HEK293 (cell line): Measurements from ENCODE around the gene RSRP1.

Source experiments
- CTCF ChIA-PET: fragments of 350-600 bp; formaldehyde crosslinking; extraction: SDS; loops from one replicate; lab custom pipeline; 2021; ENCODE audit warnings: antibody characterized with exemption; lab: Yijun Ruan, JAX
- POLR2A ChIA-PET: fragments of 300-600 bp; formaldehyde crosslinking; extraction: SDS; loops from one replicate; lab custom pipeline; 2020; ENCODE audit warnings: antibody characterized with exemption, inconsistent platforms; lab: Yijun Ruan, JAX
- H3K27ac ChIP-seq: fragments of 200-500 bp; sonication (Bioruptor generic); 2 replicates; pipeline ENCODE4 v1.5.1; 2014; ENCODE audit warnings: low read depth, low read length, control low read depth, inconsistent platforms; ENCODE audit errors: extremely low read depth
- H3K36me3 ChIP-seq, 2 experiments: fragments of 200-500 bp in 1 of 2; sonication (Bioruptor generic) in 1 of 2; 1 replicate in 1 of 2; 2 replicates in 1 of 2; pipeline ENCODE4 v1.5.1; 2014 to 2017; ENCODE audit warnings: inconsistent platforms in 2 of 2, low read length in 2 of 2; ENCODE audit not compliant: control insufficient read depth in 2 of 2, insufficient read depth in 1 of 2
- H3K4me1 ChIP-seq: fragments of 200-500 bp; sonication (Bioruptor generic); 2 replicates; pipeline ENCODE4 v1.5.1; 2014; ENCODE audit warnings: mild to moderate bottlenecking, low read length, inconsistent platforms; ENCODE audit not compliant: control insufficient read depth, insufficient read depth
- H3K4me3 ChIP-seq: 2 replicates; pipeline ENCODE4 v1.5.1; 2011; ENCODE audit warnings: low read depth, mild to moderate bottlenecking, control low read depth, low read length, moderate library complexity
- H3K9me3 ChIP-seq: fragments of 200-500 bp; sonication (Bioruptor generic); 2 replicates; pipeline ENCODE4 v1.5.1; 2014; ENCODE audit warnings: low read depth, low read length, inconsistent platforms; ENCODE audit not compliant: control insufficient read depth, insufficient read depth
- ATF2 ChIP-seq: fragments of 450-650 bp; formaldehyde crosslinking; IDR thresholded peaks from 2 replicates; pipeline ENCODE4 v1.5.1; 2016; ENCODE audit warnings: missing biosample characterization, missing genetic modification characterization, low read depth
- GLIS1 ChIP-seq: fragments of 450-650 bp; formaldehyde crosslinking; IDR thresholded peaks from 2 replicates; pipeline ENCODE4 v1.5.1; 2016; ENCODE audit warnings: missing biosample characterization, missing genetic modification characterization
- HOXC10 ChIP-seq: sonication (generic); formaldehyde crosslinking; IDR thresholded peaks from 2 replicates; pipeline ENCODE4 v1.8.1; 2023; ENCODE audit warnings: mild to moderate bottlenecking, missing genetic modification reagents
- IKZF3 ChIP-seq: fragments of 450-650 bp; IDR thresholded peaks from 2 replicates; pipeline ENCODE4 v1.5.0; 2018; ENCODE audit warnings: missing biosample characterization, mild to moderate bottlenecking, missing genetic modification characterization, moderate library complexity
- KLF16 ChIP-seq: fragments of 450-650 bp; formaldehyde crosslinking; IDR thresholded peaks from 2 replicates; pipeline ENCODE4 v1.5.1; 2017; ENCODE audit warnings: missing biosample characterization, missing genetic modification characterization
- KLF7 ChIP-seq: fragments of 450-650 bp; formaldehyde crosslinking; IDR thresholded peaks from 2 replicates; pipeline ENCODE4 v1.5.1; 2016; ENCODE audit warnings: missing biosample characterization, missing genetic modification characterization, borderline replicate concordance
- PRDM10 ChIP-seq: fragments of 450-650 bp; formaldehyde crosslinking; IDR thresholded peaks from 2 replicates; pipeline ENCODE4 v1.5.1; 2016; ENCODE audit warnings: missing biosample characterization, missing genetic modification characterization
- SCRT2 ChIP-seq: fragments of 450-650 bp; formaldehyde crosslinking; IDR thresholded peaks from 2 replicates; pipeline ENCODE4 v1.5.1; 2016; ENCODE audit warnings: missing biosample characterization, missing genetic modification characterization
- SP7 ChIP-seq: fragments of 450-650 bp; formaldehyde crosslinking; IDR thresholded peaks from 2 replicates; pipeline ENCODE4 v1.5.1; 2016; ENCODE audit warnings: missing biosample characterization, missing genetic modification characterization
- TRIM28 ChIP-seq: IDR thresholded peaks from 2 replicates; pipeline ENCODE4 v1.6.1; 2011; ENCODE audit warnings: low read length, control low read depth, borderline replicate concordance
- WT1 ChIP-seq: fragments of 450-650 bp; formaldehyde crosslinking; IDR thresholded peaks from 2 replicates; pipeline ENCODE4 v1.5.1; 2016; ENCODE audit warnings: missing biosample characterization, missing genetic modification characterization
- ZBTB48 ChIP-seq: fragments of 450-650 bp; formaldehyde crosslinking; IDR thresholded peaks from 2 replicates; pipeline ENCODE4 v1.5.1; 2016; ENCODE audit warnings: missing biosample characterization, missing genetic modification characterization
- ZBTB7A ChIP-seq: fragments of 450-650 bp; formaldehyde crosslinking; IDR thresholded peaks from 2 replicates; pipeline ENCODE4 v1.5.1; 2016; ENCODE audit warnings: low read depth, missing biosample characterization, missing genetic modification characterization
- ZFP41 ChIP-seq: fragments of 450-650 bp; formaldehyde crosslinking; IDR thresholded peaks from 2 replicates; pipeline ENCODE4 v1.5.1; 2016; ENCODE audit warnings: missing biosample characterization, missing genetic modification characterization, borderline replicate concordance
- ZFP69B ChIP-seq: fragments of 450-650 bp; formaldehyde crosslinking; IDR thresholded peaks from 2 replicates; pipeline ENCODE4 v1.5.1; 2016; ENCODE audit warnings: missing biosample characterization, missing genetic modification characterization
- ZNF121 ChIP-seq: fragments of 450-650 bp; formaldehyde crosslinking; IDR thresholded peaks from 2 replicates; pipeline ENCODE4 v1.5.1; 2016; ENCODE audit warnings: missing biosample characterization, missing genetic modification characterization
- ZNF133 ChIP-seq: fragments of 450-650 bp; formaldehyde crosslinking; IDR thresholded peaks from 2 replicates; pipeline ENCODE4 v1.5.1; 2016; ENCODE audit warnings: missing biosample characterization, missing genetic modification characterization
- ZNF19 ChIP-seq: fragments of 450-650 bp; formaldehyde crosslinking; IDR thresholded peaks from 2 replicates; pipeline ENCODE4; 2016; ENCODE audit warnings: missing biosample characterization, missing genetic modification characterization, low read depth
- ZNF391 ChIP-seq: fragments of 450-650 bp; formaldehyde crosslinking; IDR thresholded peaks from 2 replicates; pipeline ENCODE4 v1.5.1; 2016; ENCODE audit warnings: low read depth, missing biosample characterization, missing genetic modification characterization, borderline replicate concordance
- ZNF423 ChIP-seq: fragments of 450-650 bp; formaldehyde crosslinking; IDR thresholded peaks from 2 replicates; pipeline ENCODE4 v1.5.1; 2016; ENCODE audit warnings: missing biosample characterization, missing genetic modification characterization
- ZNF433 ChIP-seq: fragments of 450-650 bp; formaldehyde crosslinking; IDR thresholded peaks from 2 replicates; pipeline ENCODE4 v1.5.1; 2016; ENCODE audit warnings: missing biosample characterization, missing genetic modification characterization, low read depth
- ZNF529 ChIP-seq: fragments of 450-650 bp; formaldehyde crosslinking; IDR thresholded peaks from 2 replicates; pipeline ENCODE4 v1.5.1; 2017; ENCODE audit warnings: missing genetic modification characterization, missing biosample characterization; ENCODE audit not compliant: insufficient replicate concordance
- ZNF571 ChIP-seq: fragments of 450-650 bp; formaldehyde crosslinking; IDR thresholded peaks from 2 replicates; pipeline ENCODE4 v1.5.0; 2017; ENCODE audit warnings: missing biosample characterization, missing genetic modification characterization
- ZNF623 ChIP-seq: fragments of 450-650 bp; formaldehyde crosslinking; IDR thresholded peaks from 2 replicates; pipeline ENCODE4 v1.5.1; 2016; ENCODE audit warnings: missing biosample characterization, missing genetic modification characterization
- ZNF664 ChIP-seq: fragments of 450-650 bp; formaldehyde crosslinking; IDR thresholded peaks from 2 replicates; pipeline ENCODE4 v1.5.1; 2016; ENCODE audit warnings: missing biosample characterization, missing genetic modification characterization
- ZNF701 ChIP-seq: fragments of 450-650 bp; formaldehyde crosslinking; IDR thresholded peaks from 2 replicates; pipeline ENCODE4 v1.5.1; 2016; ENCODE audit warnings: missing biosample characterization, missing genetic modification characterization
- ZNF776 ChIP-seq: fragments of 450-650 bp; formaldehyde crosslinking; IDR thresholded peaks from 2 replicates; pipeline ENCODE4 v1.5.0; 2017; ENCODE audit warnings: missing biosample characterization, missing genetic modification characterization, borderline replicate concordance
- ZSCAN4 ChIP-seq: fragments of 450-650 bp; formaldehyde crosslinking; IDR thresholded peaks from 2 replicates; pipeline ENCODE4 v1.5.1; 2017; ENCODE audit warnings: missing biosample characterization, missing genetic modification characterization

Gene RSRP1

GRCh38 chr1:25243907-25244306 lies 3.3 kb downstream of the RSRP1 start:
- H3K27ac ChIP-seq, result no peak overlapping the region
- peaks cover 33 to 61% of the 10 kb centered on the region in 2 experiments for H3K36me3 ChIP-seq
- H3K4me1 ChIP-seq, result peaks cover 8% of the 10 kb centered on the region; the same call in 1 of the 2 replicates

GRCh38 chr1:25239681-25240541 lies 7.3 kb downstream of the RSRP1 start:
- Histone ChIP-seq H3K9me3 (no peaks in the 10 kb centered on the region), H3K36me3 (peaks cover 31 to 46% of the 10 kb centered on the region in 2 experiments), H3K27ac (peak overlapping the region; percentile 76), H3K4me1 (peaks cover 6% of the 10 kb centered on the region; the same call in 1 of the 2 replicates), H3K4me3 (peak overlapping the region; percentile 57)
- POLR2A ChIA-PET, result interaction anchor here (0.6 to 1.8 kb wide), 11 partner anchors 8 to 389 kb away, joined by 3 to 10 read pairs (median 4); partner anchors contain the start of genes MACO1, RSRP1, SYF2 and TMEM50A
- CTCF ChIA-PET, result interaction anchor here (0.6 to 1.6 kb wide), 6 partner anchors 102 to 404 kb away, joined by 3 to 6 read pairs (median 4); no protein-coding TSS in a partner anchor
- TF ChIP-seq ZNF571 (tag by site-specific recombination) (no peak), GLIS1 (peak; percentile 99), KLF7 (tag by site-specific recombination) (peak; percentile 67; the same call in 1 of the 2 replicates), ZBTB7A (tag by site-specific recombination) (peak; percentile 62; the same call in 1 of the 2 replicates), ZFP69B (tag by site-specific recombination) (peak; percentile 46; the same call in 1 of the 2 replicates), ZNF133 (tag by site-specific recombination) (no peak), WT1 (tag by site-specific recombination) (no peak; the same call in 1 of the 2 replicates), ZNF623 (tag by site-specific recombination) (no peak), KLF16 (tag by site-specific recombination) (0 out of 2 replicates have a peak, but pooled peaks have one; percentile 70), PRDM10 (tag by site-specific recombination) (peak; percentile 92), IKZF3 (peak; percentile 98), ZNF423 (tag by site-specific recombination) (peak; percentile 95), ZNF19 (no peak), SCRT2 (tag by site-specific recombination) (no peak), ZNF391 (tag by site-specific recombination) (no peak), TRIM28 (peak; percentile 88), HOXC10 (CRISPR knock-in tag) (no peak), ZFP41 (tag by site-specific recombination) (no peak), ZNF776 (tag by site-specific recombination) (no peak), SP7 (peak; percentile 89), ZNF121 (tag by site-specific recombination) (no peak), ZNF701 (tag by site-specific recombination) (no peak), ZNF664 (tag by site-specific recombination) (no peak), ZSCAN4 (tag by site-specific recombination) (no peak), ZNF433 (tag by site-specific recombination) (no peak)

More at GRCh38 chr1:25243907-25244306, 3.3 kb downstream of the RSRP1 start:
- CTCF ChIA-PET, result no interaction called here
- Histone ChIP-seq H3K9me3 (no peaks in the 10 kb centered on the region), H3K4me3 (no peak overlapping the region)
- TF ChIP-seq ZBTB48 (tag by site-specific recombination) (no peak), ATF2 (tag by site-specific recombination) (no peak), ZNF391 (tag by site-specific recombination) (no peak), ZNF529 (tag by site-specific recombination) (no peak)
- POLR2A ChIA-PET, result interaction anchor here (6.2 kb wide), 1 partner anchor 12 kb away, joined by 100 read pairs; the partner anchor contains the start of gene SYF2
